Activated CD8-positive, alpha-beta memory T cell treated with anti-CD3 and anti-CD28 coated beads, Interleukin-2, amount 50 U/mL, for 1 hour (primary cell): ENCODE measurements around the gene ZFAND2A.
"Not testable (repeated sequence)": the region's sequence is repeated elsewhere in the genome, so short reads cannot be mapped to it uniquely, and the experiment has no call there.

ENCODE experiments used
- DNase-seq: peaks from one replicate; pipeline ENCODE4 v3.0.0-alpha.2; 2020; ENCODE audit errors: extremely low read depth

The ZFAND2A gene

GRCh38 chr7:1151653-1152425 lies 8.2 kb downstream of the ZFAND2A start:
- no peak for DNase-seq

GRCh38 chr7:1151156-1151555 lies 8.8 kb downstream of the ZFAND2A start:
- no peak for DNase-seq

- no peak for DNase-seq
Measured at GRCh38 chr7:1150400-1151002, 9.5 kb downstream of the ZFAND2A start.

- no peak for DNase-seq
Measured at GRCh38 chr7:1149351-1149794, 10.6 kb downstream of the ZFAND2A start.

GRCh38 chr7:1147873-1148272 lies 12.1 kb downstream of the ZFAND2A start:
- not testable (repeated sequence) for DNase-seq

GRCh38 chr7:1144269-1144771 lies 15.7 kb downstream of the ZFAND2A start:
- DNase-seq, result no peak

GRCh38 chr7:1143031-1143430 lies 17.0 kb downstream of the ZFAND2A start:
- DNase-seq, result not testable (repeated sequence)

- DNase-seq, result no peak
Measured at GRCh38 chr7:1142051-1142635, 17.9 kb downstream of the ZFAND2A start.

- no peak for DNase-seq
Measured at GRCh38 chr7:1141651-1142050, 18.3 kb downstream of the ZFAND2A start.

GRCh38 chr7:1140476-1141104 lies 19.4 kb downstream of the ZFAND2A start:
- DNase-seq, result no peak

GRCh38 chr7:1137517-1138167 lies 22.4 kb downstream of the ZFAND2A start:
- no peak for DNase-seq

- no peak for DNase-seq
Measured at GRCh38 chr7:1136841-1137516, 23.0 kb downstream of the ZFAND2A start.

- DNase-seq, result no peak
Measured at GRCh38 chr7:1134951-1135350, 25.0 kb downstream of the ZFAND2A start.

- DNase-seq, result no peak
Measured at GRCh38 chr7:1131471-1132265, 28.3 kb downstream of the ZFAND2A start.

- no peak for DNase-seq
Measured at GRCh38 chr7:1130021-1130990, 29.7 kb downstream of the ZFAND2A start.

GRCh38 chr7:1129431-1129830 lies 30.6 kb downstream of the ZFAND2A start:
- no peak for DNase-seq

- DNase-seq, result no peak
Measured at GRCh38 chr7:1127001-1127400, 33.0 kb downstream of the ZFAND2A start.

GRCh38 chr7:1125603-1125969 lies 34.4 kb downstream of the ZFAND2A start:
- no peak for DNase-seq
